GM21515 (cell line): Measurements from ENCODE around the gene MYOCOS.
"Not testable (repeated sequence)": the region's sequence is repeated elsewhere in the genome, so short reads cannot be mapped to it uniquely, and the experiment has no call there.

ENCODE experiments used
- ATAC-seq: cut with Tn5 transposase; IDR thresholded peaks from one replicate; pipeline ENCODE4 v1.9.1; 2021; ENCODE audit not compliant: unreplicated experiment

MYOCOS gene

DNA sequence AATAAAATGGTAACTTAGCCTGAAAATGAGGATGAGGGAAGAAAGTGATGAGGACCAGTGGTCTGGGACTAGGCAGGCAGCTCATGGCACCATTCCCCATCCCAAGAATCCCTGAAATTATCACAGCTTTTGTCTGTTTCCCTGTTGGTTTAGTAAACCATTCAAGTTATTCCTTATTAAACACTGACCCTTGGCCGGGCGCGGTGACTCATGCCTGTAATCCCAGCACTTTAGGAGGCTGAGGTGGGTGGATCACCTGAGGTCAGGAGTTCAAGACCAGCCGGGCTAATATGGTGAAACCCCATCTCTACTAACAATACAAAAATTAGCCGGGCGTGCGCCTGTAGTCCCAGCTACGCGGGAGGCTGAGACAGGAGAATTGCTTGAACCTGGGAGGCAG lies 34.2 kb downstream of the MYOCOS start:
- not testable (repeated sequence) for ATAC-seq

DNA sequence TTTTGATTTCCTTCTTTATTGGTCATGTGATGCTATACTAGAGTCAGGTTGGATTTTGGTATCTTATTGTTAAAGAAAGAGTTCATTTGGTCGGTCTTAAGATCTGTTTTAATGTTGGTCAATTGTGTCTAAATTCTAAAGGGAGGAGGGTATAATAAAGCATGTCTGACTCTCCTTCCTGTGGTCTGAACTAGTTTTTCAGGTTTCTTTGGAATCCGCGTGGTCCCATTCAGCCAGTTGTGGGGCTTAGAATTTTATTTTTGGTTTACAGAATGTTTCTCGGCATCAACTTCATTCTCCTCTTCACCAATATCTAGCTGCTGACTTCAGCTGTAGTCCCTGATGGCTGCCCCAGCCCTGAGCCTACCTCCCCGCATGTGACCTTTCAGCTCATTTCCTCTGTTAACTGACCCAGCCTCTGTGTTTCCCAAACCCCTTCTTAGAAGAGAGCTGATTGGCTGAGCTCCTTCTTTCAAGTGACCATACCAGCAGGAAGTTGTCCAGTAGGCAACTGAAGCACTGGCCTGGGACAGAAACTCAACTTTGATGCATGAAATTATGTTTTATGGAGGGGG lies 39.1 kb downstream of the MYOCOS start:
- ATAC-seq: no peak

GRCh38 chr1:171663036-171663853 lies 41.2 kb downstream of the MYOCOS start:
- no peak for ATAC-seq

- no peak for ATAC-seq
These were observed 42.0 kb downstream of the MYOCOS start for GRCh38 chr1:171663854-171664575.

DNA sequence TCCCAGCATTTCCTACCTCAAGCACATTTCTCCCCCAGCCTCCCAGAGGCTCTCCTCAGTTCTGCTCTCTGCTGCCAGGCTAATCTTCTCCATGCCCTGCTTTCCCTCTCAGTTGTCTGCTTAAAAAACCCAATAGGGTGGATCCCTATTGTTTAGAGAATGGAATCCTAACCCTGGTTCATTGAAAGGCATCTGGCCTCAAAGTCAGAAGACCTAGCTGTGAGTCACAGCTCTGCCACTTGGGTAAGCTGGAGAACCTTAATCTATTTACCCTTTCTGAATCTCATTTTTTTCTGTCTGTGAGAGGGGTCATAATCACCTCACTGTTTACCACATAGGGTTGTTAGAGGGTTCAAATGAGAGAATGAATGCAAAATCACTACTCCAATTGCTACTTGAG lies 42.9 kb downstream of the MYOCOS start:
- ATAC-seq: no peak

DNA sequence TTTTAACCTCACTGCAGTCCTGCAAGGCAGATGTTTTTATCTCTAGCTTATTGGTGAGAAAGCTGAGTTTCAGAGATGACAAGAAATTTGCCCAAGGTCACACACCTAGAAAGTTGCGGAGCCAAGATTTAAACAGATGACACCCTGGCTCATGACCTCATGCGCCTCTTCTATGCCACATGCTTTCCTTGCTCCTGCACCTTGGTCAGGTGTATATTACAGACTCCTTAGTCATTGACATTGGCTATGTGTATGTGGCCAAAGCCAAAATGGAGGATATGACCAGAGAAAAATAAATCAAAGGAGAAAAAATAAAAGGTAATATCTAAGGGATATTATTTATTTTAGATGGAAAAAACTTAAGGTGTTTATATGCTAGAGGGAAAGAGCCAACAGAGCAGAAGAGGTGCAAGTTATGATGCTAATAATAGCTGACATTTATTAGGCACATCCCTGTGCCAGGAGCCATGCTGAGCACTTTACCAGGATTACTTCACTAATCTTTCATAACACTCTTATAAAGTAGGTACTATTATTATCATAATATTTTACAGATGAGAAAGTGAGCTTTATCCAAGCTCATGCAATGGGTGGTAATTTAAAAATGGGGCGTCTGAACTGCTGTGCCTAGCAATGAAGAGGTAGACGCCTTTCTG lies 44.2 kb downstream of the MYOCOS start:
- no peak for ATAC-seq

- ATAC-seq: no peak
These were observed 46.3 kb downstream of the MYOCOS start for GRCh38 chr1:171668372-171668771.

DNA sequence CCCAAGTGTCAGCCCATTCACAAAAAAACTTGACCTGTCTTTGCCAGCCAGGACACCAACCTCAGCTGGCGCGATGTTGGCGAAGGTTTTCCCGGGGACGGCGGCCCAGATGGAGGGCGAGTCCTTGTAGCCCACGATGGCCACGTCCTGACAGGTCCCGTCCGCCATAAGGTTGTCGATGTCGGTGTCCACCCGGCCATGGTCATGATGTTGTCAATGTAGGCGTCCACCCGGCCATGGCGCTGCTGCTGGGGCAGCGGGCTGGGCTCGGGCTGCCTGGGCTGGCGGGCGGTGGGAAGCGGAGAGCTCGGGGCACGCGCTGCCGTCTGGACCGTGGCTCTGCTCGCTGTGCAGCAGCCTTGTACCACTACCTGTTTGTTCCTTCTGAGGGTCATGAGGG lies 48.7 kb downstream of the MYOCOS start:
- ATAC-seq: no peak

- ATAC-seq: no peak
These were observed 52.7 kb downstream of the MYOCOS start for GRCh38 chr1:171674431-171675405.
